ENCODE measurements around the gene SERPINA10.
"Not testable (repeated sequence)": the region's sequence is repeated elsewhere in the genome, so short reads cannot be mapped to it uniquely, and the experiment has no call there.

SERPINA10 gene

DNA sequence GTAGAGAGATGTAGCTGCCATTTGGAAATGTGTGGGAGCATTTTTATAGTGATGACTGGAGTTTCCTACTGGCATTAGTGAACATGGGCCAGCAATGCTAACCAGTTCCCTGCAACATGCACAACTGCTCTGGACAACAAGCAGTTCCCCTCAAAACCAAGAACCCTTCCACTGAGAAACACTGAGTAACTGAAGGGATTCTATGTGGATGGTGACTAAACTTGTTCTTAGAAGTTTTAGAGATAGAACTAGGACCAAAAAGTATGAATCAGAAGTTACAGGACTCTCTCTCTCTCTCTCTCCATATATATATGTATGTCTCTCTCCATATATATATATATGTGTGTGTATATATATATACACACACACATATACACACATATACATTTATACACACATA is 7.9 kb downstream of the SERPINA10 start:
- no peak for DNase-seq (ENCODE audit: low read depth)
- TF ChIP-seq, protein P1, sequence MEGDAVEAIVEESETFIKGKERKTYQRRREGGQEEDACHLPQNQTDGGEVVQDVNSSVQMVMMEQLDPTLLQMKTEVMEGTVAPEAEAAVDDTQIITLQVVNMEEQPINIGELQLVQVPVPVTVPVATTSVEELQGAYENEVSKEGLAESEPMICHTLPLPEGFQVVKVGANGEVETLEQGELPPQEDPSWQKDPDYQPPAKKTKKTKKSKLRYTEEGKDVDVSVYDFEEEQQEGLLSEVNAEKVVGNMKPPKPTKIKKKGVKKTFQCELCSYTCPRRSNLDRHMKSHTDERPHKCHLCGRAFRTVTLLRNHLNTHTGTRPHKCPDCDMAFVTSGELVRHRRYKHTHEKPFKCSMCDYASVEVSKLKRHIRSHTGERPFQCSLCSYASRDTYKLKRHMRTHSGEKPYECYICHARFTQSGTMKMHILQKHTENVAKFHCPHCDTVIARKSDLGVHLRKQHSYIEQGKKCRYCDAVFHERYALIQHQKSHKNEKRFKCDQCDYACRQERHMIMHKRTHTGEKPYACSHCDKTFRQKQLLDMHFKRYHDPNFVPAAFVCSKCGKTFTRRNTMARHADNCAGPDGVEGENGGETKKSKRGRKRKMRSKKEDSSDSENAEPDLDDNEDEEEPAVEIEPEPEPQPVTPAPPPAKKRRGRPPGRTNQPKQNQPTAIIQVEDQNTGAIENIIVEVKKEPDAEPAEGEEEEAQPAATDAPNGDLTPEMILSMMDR (IDR thresholded peaks at IDR 0.05; ENCODE audit: low read depth, low read length, missing control alignments), result no peak

DNA sequence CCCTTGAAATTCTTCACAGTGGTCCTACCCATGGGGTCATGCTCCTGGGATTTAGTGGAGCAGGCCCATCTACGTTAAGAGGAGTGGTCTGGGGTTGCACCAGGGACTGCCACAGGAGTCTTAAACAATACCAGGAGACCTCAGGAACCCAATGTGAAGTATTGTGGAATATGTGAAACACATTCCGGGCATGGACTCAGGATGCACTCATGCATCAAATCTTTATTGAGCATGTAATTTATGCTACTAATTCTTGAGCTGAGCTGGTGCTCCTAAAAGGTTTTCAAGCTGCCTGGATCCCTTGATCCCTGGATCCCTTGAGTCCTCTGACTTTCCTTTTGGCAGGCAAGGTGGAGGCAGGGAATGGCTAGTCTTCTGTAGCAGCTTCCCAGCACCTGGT is 8.8 kb downstream of the SERPINA10 start:
- DNase-seq (ENCODE audit: low read depth), result no peak
- TF ChIP-seq, protein P1 (IDR thresholded peaks at IDR 0.05; ENCODE audit: low read depth, low read length, missing control alignments), result no peak
- no peak overlapping the region for H3K4me3 ChIP-seq (ENCODE audit: low read depth, low read length)

More for the DNA sequence above, 7.9 kb downstream of the SERPINA10 start:
- no peak overlapping the region for H3K4me3 ChIP-seq (ENCODE audit: low read depth, low read length)

DNA sequence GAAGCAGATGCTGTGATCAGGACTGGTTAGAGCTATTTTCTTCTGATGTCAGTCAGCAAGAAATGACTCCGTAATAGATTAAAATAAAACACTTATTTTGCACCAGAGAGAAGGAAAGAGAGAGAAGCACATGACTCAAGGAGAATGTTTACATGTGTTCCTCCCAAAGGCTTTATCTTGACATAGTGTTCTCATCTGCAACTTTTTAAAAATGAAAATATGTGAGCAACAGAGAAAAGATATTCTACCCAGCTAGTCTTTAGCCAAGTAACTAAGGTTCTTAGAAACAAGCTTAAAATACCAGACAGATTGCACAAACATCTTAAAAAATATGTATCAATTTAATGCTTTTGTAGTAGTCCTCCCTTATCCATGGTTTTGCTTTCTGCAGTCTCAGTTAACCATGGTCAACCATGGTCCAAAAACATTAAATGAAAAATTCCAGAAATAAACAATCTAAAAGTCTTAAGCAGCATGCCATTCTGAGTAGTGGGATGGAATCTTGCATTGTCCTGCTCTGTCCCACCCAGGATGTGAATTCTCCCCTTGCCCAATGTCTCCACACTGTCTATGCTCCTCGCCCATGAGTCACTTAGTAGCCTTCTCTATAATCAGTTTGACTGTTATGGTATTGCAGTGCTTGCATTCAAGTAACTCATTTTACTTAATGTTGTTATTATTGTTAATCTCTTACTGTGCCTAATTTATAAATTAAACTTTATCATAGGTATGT is 9.9 kb downstream of the SERPINA10 start:
- TF ChIP-seq, protein P1 (IDR thresholded peaks at IDR 0.05; ENCODE audit: low read depth, low read length, missing control alignments), result no peak
- no peak overlapping the region for H3K4me3 ChIP-seq (ENCODE audit: low read depth, low read length)
- DNase-seq (ENCODE audit: low read depth), result no peak

DNA sequence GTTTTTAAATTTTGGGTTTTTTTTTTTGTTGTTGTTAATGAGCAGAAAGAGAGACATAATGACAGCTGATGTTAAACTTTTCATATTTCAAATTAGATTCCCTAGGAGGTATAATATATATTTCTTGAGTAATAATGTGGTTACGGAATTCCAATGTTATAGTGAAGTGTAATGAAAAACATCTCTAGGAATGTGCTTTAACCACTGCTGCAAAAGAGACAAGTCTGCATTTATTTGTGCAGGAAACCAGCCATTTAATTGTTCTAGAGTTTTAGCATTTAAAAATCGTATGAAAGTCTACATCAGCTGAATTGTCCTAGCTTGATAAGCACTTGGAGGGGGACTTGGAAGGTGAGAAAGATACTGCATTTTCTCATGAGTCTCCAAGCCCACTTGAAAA is 14.3 kb downstream of the SERPINA10 start:
- no peak for DNase-seq (ENCODE audit: low read depth)
- TF ChIP-seq, protein P1 (IDR thresholded peaks at IDR 0.05; ENCODE audit: low read depth, low read length, missing control alignments), result no peak
- H3K4me3 ChIP-seq (ENCODE audit: low read depth, low read length), result no peak overlapping the region

DNA sequence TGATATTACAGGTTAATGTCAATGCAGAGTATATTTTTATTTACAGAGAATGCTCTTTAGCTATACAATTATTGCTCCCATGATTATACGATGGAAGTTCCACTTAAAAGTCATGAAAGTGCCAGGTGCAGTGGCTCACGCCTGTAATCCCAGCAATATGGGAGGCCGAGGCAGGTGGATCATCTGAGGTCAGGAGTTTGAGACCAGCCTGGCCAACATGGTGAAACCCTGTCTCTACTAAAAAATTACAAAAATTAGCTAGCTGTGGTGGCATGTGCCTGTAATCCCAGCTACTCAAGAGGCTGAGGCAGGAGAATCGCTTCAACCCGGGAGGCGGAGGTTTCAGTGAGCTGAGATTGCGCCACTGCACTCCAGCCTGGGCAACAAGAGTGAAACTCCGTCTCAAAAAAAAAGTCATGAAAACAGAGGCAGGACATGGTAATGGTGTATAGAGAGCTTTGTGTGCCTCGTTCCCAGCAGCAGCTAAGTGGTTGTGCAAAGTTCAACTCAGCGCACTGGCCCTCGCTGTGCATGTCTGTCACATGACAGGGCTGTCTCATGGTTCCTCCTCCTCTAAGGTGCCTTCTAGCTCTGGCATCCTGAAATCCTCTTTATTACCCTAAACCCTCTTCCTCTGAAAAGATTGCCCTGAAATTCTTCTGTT is 16.0 kb downstream of the SERPINA10 start:
- not testable (repeated sequence) for H3K4me3 ChIP-seq (ENCODE audit: low read depth, low read length); DNase-seq (ENCODE audit: low read depth)

DNA sequence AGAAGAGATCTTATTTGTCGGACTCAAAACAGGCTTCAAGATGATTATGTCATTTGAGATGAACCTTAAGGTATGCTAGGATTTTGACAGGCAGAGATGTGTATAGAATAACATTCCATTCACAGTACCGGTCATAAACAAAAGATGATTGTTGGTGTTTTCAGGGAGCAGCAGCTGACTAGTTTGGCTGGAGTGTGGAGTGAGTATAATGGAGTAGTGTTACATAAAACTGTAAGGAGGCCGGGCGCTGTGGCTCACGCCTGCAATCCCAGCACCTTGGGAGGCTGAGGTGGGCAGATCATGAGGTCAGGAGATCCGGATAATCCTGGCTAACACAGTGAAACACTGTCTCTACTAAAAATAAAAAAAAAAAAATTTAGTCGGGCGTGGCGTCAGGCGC is 23.9 kb downstream of the SERPINA10 start:
- no peak overlapping the region for H3K4me3 ChIP-seq (ENCODE audit: low read depth, low read length)
- DNase-seq (ENCODE audit: low read depth), result no peak
- TF ChIP-seq, protein P1 (IDR thresholded peaks at IDR 0.05; ENCODE audit: low read depth, low read length, missing control alignments), result no peak

DNA sequence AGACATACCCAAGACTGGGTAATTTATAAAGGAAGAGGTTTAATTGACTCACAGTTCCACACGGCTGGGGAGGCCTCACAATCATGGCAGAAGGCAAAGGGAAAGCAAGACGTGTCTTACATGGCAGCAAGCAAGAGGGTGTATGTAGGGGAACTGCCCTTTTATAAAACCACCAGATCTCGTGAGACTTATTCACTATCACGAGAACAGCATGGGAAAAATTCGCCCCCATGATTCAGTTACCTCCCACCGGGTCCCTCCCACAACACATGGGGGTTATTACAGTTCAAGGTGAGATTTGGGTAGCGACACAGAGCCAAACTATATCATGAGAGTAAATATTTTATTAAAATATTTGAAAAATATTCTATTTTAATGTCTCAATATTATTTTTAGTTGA is 24.5 kb downstream of the SERPINA10 start:
- DNase-seq (ENCODE audit: low read depth); H3K4me3 ChIP-seq (ENCODE audit: low read depth, low read length): not testable (repeated sequence)

DNA sequence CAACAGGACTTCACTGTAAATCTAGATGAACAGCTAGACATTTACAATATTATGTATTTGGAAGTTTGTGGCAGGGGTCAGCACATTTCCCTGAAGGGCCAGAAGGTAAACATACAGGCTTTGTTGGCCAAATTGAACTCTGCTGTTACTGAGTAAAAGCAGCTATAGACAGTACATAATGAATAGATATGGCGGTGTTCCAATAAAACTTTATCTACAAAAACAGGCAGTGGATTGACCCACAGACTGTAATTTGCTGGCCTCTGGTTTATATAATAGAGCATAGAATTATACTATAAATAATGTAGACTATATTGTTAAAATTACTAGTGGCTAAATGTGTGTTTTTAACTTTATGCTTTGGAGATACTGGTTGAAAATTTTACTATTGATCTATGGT is 25.7 kb downstream of the SERPINA10 start:
- TF ChIP-seq, protein P1 (IDR thresholded peaks at IDR 0.05; ENCODE audit: low read depth, low read length, missing control alignments), result no peak
- no peak overlapping the region for H3K4me3 ChIP-seq (ENCODE audit: low read depth, low read length)

DNA sequence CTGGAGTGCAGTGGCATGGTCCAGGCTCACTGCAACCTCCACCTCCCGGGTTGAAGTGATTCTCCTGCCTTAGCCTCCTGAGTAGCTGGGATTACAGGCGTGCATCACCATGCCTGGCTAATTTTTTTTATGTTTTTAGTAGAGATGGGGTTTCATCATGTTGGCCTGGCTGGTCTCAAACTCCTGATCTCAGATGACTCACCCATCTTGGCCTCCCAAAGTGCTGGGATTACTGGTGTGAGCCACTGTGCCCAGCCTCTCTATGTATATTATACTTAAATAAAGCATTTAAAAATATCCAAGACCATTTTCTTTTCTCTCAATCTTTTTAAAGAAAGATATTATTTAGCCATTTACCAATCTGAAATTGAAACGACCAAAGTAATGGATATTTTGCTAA is 28.9 kb downstream of the SERPINA10 start:
- H3K4me3 ChIP-seq (ENCODE audit: low read depth, low read length); DNase-seq (ENCODE audit: low read depth): not testable (repeated sequence)

More for the DNA sequence above, 25.7 kb downstream of the SERPINA10 start:
- no peak for DNase-seq (ENCODE audit: low read depth)

Data from GM12864 (cell line).